ENCODE measurements around the gene UBE2O. TPM values are rescaled to one million over a fixed set of nuclear protein-coding genes. Genes with fewer than 3 reads are reported as not detected.

Gene UBE2O
- total RNA-seq, 2 donors from 2014 or later, result 19.5 to 21.8 TPM

- Histone ChIP-seq H3K9me3 (no peaks in the 10 kb centered on the region), H3K4me1 (peaks cover 3 to 71% of the 10 kb centered on the region in 2 donors), H3K4me3 (no peak overlapping the region), H3K36me3 (no peaks in the 10 kb centered on the region), H3K27me3 (no peaks in the 10 kb centered on the region), H3K27ac (peak overlapping the region; percentile 93 to 94)
- DNase-seq (ENCODE audit: low spot score), result no peak
- TF ChIP-seq CTCF (IDR thresholded peaks at IDR 0.05), result no peak
Observed at GRCh38 chr17:76449126-76449525, 3.8 kb downstream of the UBE2O start.

DNA sequence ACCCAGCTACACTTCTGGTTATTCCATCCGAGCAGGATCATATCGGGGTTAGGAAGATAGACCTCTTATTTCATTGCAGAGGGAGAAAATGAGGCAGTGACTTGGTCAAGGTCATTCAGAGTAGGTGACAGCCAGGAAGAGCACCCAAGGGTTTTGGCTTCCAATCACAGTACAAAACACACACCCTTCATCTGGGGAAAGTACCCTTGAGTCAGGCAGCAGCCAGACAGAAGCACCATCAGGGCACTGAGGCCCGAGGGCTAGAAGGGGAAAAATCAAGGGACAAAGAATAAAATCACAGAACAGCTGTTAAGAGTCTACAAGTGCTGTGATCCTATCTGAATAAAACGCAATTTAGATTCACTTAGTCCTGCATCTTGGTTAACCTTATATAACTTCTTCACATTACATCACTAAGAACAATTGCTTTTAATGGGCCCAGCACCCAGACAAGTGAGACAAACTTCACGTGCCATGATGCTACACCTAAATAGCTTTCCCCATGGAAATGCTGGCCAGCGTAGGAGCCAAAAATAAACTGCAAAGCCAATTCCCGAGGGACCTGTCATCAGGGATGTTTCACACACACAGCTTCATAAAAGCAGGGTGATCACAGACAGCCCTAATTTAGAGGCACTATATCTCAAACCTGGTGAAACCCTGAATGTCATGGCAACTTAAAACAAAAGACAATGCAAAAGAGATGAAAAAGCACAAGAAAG is 4.9 kb downstream of the UBE2O start:
- TF ChIP-seq CTCF (IDR thresholded peaks at IDR 0.05), result no peak
- DNase-seq (ENCODE audit: low spot score), result no peak
- H3K9me3 ChIP-seq, result no peaks in the 10 kb centered on the region
- H3K4me1 ChIP-seq, result peaks cover 3 to 72% of the 10 kb centered on the region in 2 donors
- H3K4me3 ChIP-seq, result no peak overlapping the region
- peak overlapping the region; percentile 93 to 94 for H3K27ac ChIP-seq
- no peaks in the 10 kb centered on the region for H3K27me3 ChIP-seq
- H3K36me3 ChIP-seq, result no peaks in the 10 kb centered on the region

- H3K4me1 ChIP-seq, result peaks cover 3 to 73% of the 10 kb centered on the region in 2 donors
- no peak for DNase-seq (ENCODE audit: low spot score)
- no peaks in the 10 kb centered on the region for H3K27me3 ChIP-seq
- H3K27ac ChIP-seq, result peak overlapping the region; percentile 93 to 94
- H3K4me3 ChIP-seq, result no peak overlapping the region
- H3K36me3 ChIP-seq, result no peaks in the 10 kb centered on the region
- no peak for TF ChIP-seq CTCF (IDR thresholded peaks at IDR 0.05)
- no peaks in the 10 kb centered on the region for H3K9me3 ChIP-seq
Observed at GRCh38 chr17:76446449-76447231, 6.3 kb downstream of the UBE2O start.

DNA sequence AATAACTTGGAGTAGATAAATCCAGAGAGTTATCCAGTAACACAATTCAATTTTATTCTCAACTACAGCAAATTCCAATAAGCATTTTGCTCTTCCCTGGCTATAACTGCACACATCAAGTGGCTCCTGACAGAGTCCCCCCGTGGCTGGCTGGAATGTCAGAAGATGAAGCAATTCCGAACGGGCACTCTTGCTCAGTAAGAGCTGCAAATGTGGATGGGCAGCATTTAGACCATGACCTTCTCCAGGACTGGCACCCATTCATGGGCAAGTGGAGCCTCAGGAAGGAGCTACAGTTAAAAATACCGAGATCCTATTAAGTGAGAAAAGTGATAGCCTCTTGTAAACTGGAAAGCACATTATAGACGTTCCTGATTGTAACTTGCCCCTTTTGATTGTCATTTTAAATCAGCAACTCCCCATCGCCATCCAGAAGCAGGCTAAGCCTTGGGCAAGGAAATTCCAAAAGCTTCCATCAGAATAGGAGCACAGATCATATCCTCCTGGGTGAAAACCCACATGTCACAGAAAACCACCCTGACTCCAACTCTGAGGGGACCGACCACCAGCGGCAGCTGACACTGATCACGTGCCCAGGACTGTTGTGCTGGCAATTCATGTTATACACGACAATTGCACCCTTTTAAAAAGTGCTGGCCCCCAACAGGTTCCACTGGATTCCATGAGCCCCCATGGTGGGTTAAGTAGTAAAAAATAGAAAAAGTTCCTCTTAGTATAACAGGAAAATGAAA is 7.1 kb downstream of the UBE2O start:
- no peak for DNase-seq (ENCODE audit: low spot score)
- H3K4me1 ChIP-seq, result peaks cover under 1 to 73% of the 10 kb centered on the region in 2 donors
- no peaks in the 10 kb centered on the region for H3K9me3 ChIP-seq
- no peaks in the 10 kb centered on the region for H3K36me3 ChIP-seq
- no peaks in the 10 kb centered on the region for H3K27me3 ChIP-seq
- TF ChIP-seq CTCF (IDR thresholded peaks at IDR 0.05), result no peak
- H3K27ac ChIP-seq, result peak overlapping the region; percentile 93 to 94
- H3K4me3 ChIP-seq, result no peak overlapping the region

DNA sequence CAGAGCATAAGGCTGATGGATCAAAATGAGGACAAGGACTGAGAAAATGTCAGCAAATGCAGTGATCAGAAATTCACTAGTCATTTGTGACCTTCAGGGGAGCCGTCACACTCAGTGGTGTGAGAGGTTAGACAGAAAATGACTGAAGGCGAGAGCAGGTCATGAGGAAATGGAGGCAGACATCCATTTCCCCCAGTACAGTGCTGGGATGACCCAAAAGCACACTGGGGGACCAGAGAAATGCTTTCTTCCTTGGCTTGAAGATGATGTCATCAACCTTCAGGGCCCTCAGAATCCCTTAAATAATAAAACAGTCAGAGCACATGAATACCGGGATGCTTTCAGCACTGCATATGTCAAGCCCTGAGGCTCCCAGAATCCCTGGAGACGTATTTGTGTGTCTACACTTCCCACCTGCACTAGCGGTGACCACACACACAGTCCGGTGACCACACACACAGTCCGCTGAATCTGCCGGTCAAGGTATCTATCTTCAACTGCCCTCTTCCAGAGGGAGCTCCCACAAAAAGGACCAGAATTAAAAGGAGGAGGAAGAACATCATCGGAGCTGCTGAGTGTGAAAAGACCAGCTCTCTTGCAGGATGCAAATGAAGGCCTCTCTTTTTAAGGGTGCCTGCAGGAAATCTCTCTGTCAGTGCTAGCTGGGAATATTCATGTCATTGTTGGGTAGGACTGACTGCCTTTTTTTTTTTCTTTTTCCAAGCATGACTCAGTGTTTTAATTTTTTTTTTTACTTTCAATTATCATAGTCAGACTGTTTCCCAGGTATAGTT is 8.2 kb downstream of the UBE2O start:
- H3K4me3 ChIP-seq, result no peak overlapping the region
- H3K9me3 ChIP-seq, result no peaks in the 10 kb centered on the region
- H3K36me3 ChIP-seq, result no peaks in the 10 kb centered on the region
- no peak for TF ChIP-seq CTCF (IDR thresholded peaks at IDR 0.05)
- no peaks in the 10 kb centered on the region for H3K27me3 ChIP-seq
- peaks cover 0 to 75% of the 10 kb centered on the region in 2 donors for H3K4me1 ChIP-seq
- DNase-seq (ENCODE audit: low spot score), result no peak
- H3K27ac ChIP-seq, result peak overlapping the region; percentile 93 to 94
